Natural killer cell treated with Interleukin-12 subunit alpha and Interleukin-12 subunit beta and Interleukin-15 and Interleukin-18, amount 100 ng/mL, for 72 hours (primary cell): Measurements from ENCODE around the gene ALMS1. TPM values are rescaled to one million over a fixed set of nuclear protein-coding genes. Genes with fewer than 3 reads are reported as not detected.
"Not testable (repeated sequence)": the region's sequence is repeated elsewhere in the genome, so short reads cannot be mapped to it uniquely, and the experiment has no call there.

Experiments
- ATAC-seq, 2 donors: fragments of 150-1000 bp; cut with Tn5 transposase in 1 of 2; sonication (Bioruptor Pico), chemical (Tn5 transposase) in 1 of 2; 2 replicates each; pipeline ENCODE4 v1.10.0; 2021
- DNase-seq: peaks from one replicate; pipeline ENCODE4 v3.0.0; 2022; ENCODE audit warnings: low spot score
- H3K27ac Mint-ChIP-seq, 2 donors: 1 replicate in 1 of 2; 2 replicates in 1 of 2; pipeline ENCODE4 v1.8.0; 2022; ENCODE audit warnings: mixed read lengths in 2 of 2, mild to moderate bottlenecking in 1 of 2, moderate library complexity in 1 of 2
- H3K27me3 Mint-ChIP-seq, 2 donors: 1 replicate in 1 of 2; 2 replicates in 1 of 2; pipeline ENCODE4 v1.8.0; 2022; ENCODE audit warnings: mixed read lengths in 2 of 2
- H3K36me3 Mint-ChIP-seq: one replicate; pipeline ENCODE4 v1.8.0; 2022; ENCODE audit warnings: mixed read lengths
- H3K4me1 Mint-ChIP-seq, 2 donors: 1 replicate in 1 of 2; 2 replicates in 1 of 2; pipeline ENCODE4 v1.8.0; 2022; ENCODE audit warnings: low read depth in 2 of 2, mixed read lengths in 2 of 2, mild to moderate bottlenecking in 1 of 2
- H3K4me3 Mint-ChIP-seq: one replicate; pipeline ENCODE4 v1.8.0; 2022; ENCODE audit warnings: mixed read lengths
- H3K9me3 Mint-ChIP-seq: 2 replicates; pipeline ENCODE4 v1.8.0; 2022; ENCODE audit warnings: mixed read lengths
- total RNA-seq, 2 donors: library from RNA; stranded (reverse); gene quantifications; one replicate each; pipeline ENCODE4 v1.2.3, GENCODE V29; 2022

The ALMS1 gene
- total RNA-seq, 2 donors from 2014 or later: 20.4 to 29.0 TPM

DNA sequence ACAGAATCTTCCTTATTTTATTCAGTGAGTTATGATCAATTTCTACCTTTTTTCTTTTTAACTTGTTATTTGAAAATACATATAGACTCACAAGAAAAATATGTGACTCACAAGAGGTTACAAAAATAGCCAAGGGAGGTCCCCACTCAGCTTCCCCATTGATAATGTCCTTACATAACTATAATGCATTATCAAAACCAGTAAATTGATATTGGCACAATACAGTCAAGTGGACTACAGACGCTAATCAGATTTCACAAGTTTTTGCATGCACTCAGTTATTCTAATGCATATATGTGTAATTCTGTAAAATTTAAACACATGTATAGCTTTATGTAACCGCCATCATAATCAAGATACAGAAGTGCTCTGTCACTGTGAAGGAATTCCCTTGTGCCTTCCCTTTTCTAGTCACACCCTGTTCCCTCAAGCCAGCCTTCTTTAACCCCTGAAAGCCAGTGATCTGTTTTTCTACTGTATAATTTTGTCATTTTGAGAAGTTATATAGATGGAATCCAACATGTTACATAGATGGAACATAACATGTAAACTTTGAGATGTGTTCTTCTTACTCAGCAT lies 118.4 kb downstream of the ALMS1 start:
- H3K4me1 Mint-ChIP-seq: peaks cover 0 to 5% of the 10 kb centered on the region in 2 donors
- no peak for ATAC-seq
- H3K27me3 Mint-ChIP-seq: no peaks in the 10 kb centered on the region
- H3K36me3 Mint-ChIP-seq: peaks cover 32% of the 10 kb centered on the region
- H3K9me3 Mint-ChIP-seq: peaks cover 12% of the 10 kb centered on the region
- no peak overlapping the region for H3K27ac Mint-ChIP-seq
- no peak overlapping the region for H3K4me3 Mint-ChIP-seq
- no peak for DNase-seq

DNA sequence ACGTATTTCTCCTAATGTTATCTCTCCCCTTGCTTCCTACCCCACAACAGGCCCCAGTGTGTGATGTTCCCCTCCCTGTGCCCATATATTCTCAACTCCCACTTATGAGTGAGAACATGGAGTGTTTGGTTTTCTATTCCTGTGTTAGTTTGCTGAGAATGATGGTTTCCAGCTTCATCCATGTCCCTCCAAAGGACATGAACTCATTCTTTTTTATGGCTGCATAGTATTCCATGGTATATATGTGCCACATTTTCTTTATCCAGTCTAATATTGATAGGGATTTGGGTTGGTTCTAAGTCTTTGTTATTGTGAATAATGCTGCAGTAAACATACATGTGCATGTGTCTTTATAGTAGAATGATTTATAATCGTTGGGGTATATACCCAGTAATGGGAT lies 119.2 kb downstream of the ALMS1 start:
- H3K4me1 Mint-ChIP-seq, DNase-seq, ATAC-seq, H3K4me3 Mint-ChIP-seq, H3K27me3 Mint-ChIP-seq, H3K27ac Mint-ChIP-seq: not testable (repeated sequence)
- peaks cover 37% of the 10 kb centered on the region for H3K36me3 Mint-ChIP-seq
- peaks cover 15% of the 10 kb centered on the region for H3K9me3 Mint-ChIP-seq

DNA sequence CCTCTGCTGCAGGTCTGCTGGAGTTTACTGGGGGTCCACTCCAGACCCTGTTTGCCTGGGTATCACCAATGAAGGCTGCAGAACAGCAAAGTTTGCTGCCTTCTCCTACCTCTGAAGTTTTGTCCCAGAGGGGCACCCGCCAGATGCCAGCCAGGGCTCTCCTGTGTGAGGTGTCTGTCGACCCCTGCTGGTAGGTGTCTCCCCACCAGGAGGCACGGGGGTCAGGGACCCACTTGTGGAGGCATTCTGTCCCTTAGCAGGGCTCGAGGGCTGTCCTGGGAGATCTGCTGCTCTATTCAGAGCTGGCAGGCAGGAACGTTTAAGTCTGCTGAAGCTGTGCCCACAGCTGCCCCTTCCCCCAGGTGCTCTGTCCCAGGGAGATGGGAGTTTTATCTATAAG lies 124.8 kb downstream of the ALMS1 start:
- not testable (repeated sequence) for ATAC-seq, H3K4me3 Mint-ChIP-seq, H3K27ac Mint-ChIP-seq, H3K4me1 Mint-ChIP-seq, DNase-seq, H3K27me3 Mint-ChIP-seq
- Mint-ChIP-seq H3K9me3 (peaks cover 21% of the 10 kb centered on the region), H3K36me3 (peaks cover 51% of the 10 kb centered on the region)

DNA sequence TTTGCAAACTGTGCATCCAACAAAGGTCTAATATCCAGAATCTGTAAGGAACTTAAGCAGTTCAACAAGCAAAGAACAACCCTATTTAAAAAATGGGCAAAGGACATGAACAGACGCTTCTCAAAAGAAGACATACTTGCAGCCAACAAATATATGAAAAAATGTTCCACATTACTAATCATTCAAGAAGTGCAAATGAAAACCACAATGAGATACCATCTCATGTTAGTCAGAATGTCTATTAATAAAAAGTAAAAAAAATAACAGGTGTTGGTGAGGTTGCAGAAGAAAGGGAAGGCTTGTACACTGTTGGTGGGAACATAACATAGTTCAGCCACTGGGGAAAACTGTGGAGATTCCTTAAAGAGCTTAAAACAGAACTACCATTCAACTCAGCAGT lies 130.4 kb downstream of the ALMS1 start:
- Mint-ChIP-seq H3K9me3 (peaks cover 11% of the 10 kb centered on the region), H3K27me3 (no peaks in the 10 kb centered on the region), H3K36me3 (peaks cover 28% of the 10 kb centered on the region), H3K4me1 (peaks cover 0 to 4% of the 10 kb centered on the region in 2 donors), H3K4me3 (no peak overlapping the region), H3K27ac (no peak overlapping the region)
- ATAC-seq: no peak
- DNase-seq: no peak

DNA sequence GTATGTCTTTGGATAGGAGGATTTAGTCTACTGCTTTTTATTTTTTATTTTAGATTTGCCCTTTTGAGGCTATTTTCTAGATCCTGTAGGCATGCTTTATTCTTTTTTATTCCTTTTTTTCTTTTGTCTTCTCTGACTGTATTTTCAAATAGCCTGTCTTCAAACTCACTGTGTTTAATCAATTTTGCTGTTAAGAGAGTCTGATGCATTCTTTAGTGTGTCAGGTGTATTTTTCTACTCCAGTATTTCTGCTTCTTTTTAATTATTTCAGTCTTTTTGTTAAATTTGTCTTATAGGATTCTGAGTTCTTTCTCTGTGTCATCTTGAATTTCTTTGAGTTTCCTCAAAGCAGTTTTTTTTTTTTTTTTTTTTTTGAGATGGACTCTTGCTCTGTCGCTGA lies 143.1 kb downstream of the ALMS1 start:
- Mint-ChIP-seq H3K36me3 (peaks cover 63% of the 10 kb centered on the region), H3K9me3 (peaks cover 12% of the 10 kb centered on the region), H3K4me1 (no peaks in the 10 kb centered on the region), H3K4me3 (no peak overlapping the region), H3K27me3 (no peaks in the 10 kb centered on the region), H3K27ac (no peak overlapping the region)
- DNase-seq: no peak
- ATAC-seq: no peak

DNA sequence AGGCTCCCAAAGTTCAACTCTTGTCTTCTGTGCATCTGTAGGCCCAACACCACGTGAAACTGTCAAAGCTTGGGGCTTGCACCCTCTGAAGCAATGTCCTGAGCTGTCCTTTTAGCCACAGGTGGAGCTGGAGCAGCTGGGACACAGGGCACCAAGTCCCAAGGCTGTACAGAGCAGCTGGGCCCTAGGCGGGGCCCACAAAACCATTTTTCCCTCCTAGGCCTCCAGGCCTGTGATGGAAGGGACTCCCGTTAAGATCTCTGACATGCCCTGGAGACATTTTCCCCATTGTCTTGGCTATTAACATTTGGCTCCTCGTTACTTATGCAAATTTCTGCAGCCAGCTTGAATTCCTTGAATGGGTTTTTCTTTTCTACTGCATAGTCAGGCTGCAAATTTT lies 145.1 kb downstream of the ALMS1 start:
- not testable (repeated sequence) for DNase-seq, H3K4me3 Mint-ChIP-seq, H3K27ac Mint-ChIP-seq, H3K4me1 Mint-ChIP-seq, ATAC-seq, H3K27me3 Mint-ChIP-seq
- H3K9me3 Mint-ChIP-seq: peaks cover 12% of the 10 kb centered on the region
- peaks cover 63% of the 10 kb centered on the region for H3K36me3 Mint-ChIP-seq

DNA sequence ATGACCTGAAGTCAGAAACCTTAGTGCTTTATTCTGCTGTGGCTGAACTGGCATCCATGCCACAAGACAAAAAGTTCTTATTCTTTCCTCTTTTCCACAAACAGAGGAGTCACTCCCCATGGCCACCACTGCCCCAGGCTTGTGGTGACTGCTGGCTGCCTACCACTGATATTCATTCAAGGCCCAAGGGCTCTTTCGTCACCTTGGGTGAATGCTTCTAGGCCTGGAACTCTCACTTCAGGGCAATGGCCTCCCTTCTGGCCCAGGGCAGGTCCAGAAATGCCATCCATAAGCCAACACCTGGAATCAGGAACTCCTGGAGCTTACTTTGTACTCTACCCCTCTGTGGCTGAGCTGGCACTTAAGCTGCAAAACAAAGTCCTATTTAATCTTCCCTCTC lies 146.7 kb downstream of the ALMS1 start:
- no peak overlapping the region for H3K27ac Mint-ChIP-seq
- no peak for ATAC-seq
- H3K4me3 Mint-ChIP-seq: no peak overlapping the region
- no peaks in the 10 kb centered on the region for H3K27me3 Mint-ChIP-seq
- H3K4me1 Mint-ChIP-seq: no peaks in the 10 kb centered on the region
- peaks cover 63% of the 10 kb centered on the region for H3K36me3 Mint-ChIP-seq
- peaks cover 8% of the 10 kb centered on the region for H3K9me3 Mint-ChIP-seq
- no peak for DNase-seq

DNA sequence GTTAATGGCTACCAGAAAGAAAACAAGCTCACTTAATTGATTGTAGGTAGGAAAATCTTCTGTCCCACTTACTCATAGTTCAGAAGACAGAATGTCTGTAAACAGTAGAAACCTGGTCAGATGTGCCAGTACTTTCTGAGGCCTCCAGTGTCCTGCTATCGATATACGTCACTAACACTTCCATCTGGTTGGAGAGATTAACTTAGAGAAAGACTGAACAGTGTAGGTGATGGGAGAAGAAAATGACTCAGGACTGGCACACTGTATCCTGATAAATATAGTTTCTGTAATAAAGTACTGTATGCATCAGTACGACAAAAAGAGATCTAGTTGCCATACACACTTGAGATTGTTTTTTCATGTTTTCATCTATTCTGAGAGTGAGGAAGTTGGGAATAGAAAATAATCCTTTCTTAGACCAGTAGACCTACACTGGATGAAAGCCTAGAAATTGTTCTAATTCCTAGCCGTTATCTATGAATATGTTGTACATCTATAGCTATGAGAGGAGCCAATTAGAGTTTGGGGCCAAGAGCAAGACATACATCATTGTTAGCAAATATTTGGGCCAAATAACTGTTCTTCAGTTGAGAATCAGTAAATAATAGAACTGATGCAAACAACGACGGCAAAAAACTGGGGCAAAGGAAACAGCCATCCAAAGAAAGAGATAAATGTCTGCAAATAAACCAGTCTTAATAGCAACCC lies 150.7 kb downstream of the ALMS1 start:
- H3K36me3 Mint-ChIP-seq: peaks cover 63% of the 10 kb centered on the region
- ATAC-seq: no peak
- peaks cover 16% of the 10 kb centered on the region for H3K9me3 Mint-ChIP-seq
- no peaks in the 10 kb centered on the region for H3K4me1 Mint-ChIP-seq
- H3K27me3 Mint-ChIP-seq: no peaks in the 10 kb centered on the region
- H3K4me3 Mint-ChIP-seq: no peak overlapping the region
- DNase-seq: no peak
- no peak overlapping the region for H3K27ac Mint-ChIP-seq

DNA sequence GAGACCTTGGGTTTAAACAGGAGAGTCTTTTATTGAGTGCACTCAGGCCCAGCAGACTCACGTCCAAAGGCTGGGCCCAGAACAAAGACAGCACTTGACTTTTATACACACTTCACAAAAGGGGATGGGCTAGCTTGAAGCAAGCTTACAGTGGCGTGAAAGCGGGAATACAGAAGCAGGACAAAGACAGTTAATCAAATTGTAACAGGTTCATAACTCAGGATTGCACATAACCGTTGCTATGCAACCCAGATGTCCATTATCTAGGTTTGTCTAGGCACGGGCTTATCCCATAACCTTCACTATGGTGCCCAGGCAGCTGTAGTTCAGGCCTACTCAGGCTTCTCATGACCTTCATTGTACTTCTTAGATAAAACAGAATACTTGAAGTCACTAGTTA lies 175.2 kb downstream of the ALMS1 start:
- not testable (repeated sequence) for DNase-seq, H3K36me3 Mint-ChIP-seq, H3K27ac Mint-ChIP-seq, H3K4me3 Mint-ChIP-seq, ATAC-seq, H3K27me3 Mint-ChIP-seq, H3K4me1 Mint-ChIP-seq, H3K9me3 Mint-ChIP-seq

DNA sequence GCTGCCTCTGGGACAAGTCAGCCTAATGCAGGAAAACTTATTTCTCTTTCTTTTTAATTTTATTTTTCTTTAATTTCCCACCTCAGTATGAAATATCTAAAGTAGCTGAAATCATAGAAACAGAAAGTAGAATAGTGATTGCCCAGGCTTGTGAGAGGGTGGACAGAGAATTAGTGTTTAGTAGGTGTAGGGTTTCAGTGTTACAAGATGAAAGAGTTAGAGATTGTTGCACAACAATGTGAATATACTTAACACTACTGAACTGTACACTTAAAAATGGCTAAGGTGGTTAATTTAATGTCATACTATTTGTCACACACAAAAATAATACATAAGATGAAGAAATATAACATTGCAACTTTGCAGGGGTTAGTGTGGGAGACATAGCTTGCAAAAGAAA lies 175.8 kb downstream of the ALMS1 start:
- H3K27me3 Mint-ChIP-seq: no peaks in the 10 kb centered on the region
- peaks cover 4% of the 10 kb centered on the region for H3K36me3 Mint-ChIP-seq
- H3K9me3 Mint-ChIP-seq: no peaks in the 10 kb centered on the region
- no peaks in the 10 kb centered on the region for H3K4me1 Mint-ChIP-seq
- no peak overlapping the region for H3K27ac Mint-ChIP-seq
- ATAC-seq: no peak
- no peak overlapping the region for H3K4me3 Mint-ChIP-seq
- no peak for DNase-seq

DNA sequence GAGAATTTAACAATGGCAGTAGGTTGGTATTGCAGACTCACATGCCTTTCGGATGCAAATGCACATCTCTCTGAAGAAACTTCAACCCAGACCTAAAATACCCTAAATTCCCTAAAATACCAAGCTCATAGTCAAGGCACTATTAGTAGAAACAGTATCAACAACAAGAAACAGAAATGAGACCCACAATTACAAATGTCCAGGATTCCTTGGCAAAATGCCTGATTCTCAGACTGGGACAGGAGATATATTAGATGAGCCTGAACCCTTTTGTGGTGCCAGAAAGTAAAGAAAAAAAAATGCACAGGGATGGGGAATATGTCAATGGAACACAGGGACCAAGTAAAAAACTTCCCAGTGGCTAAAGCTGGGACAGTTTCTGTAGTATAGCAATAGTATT lies 179.3 kb downstream of the ALMS1 start:
- Mint-ChIP-seq H3K4me3 (no peak overlapping the region), H3K27ac (no peak overlapping the region), H3K9me3 (no peaks in the 10 kb centered on the region), H3K36me3 (peaks cover 4% of the 10 kb centered on the region), H3K4me1 (peaks cover 0 to 4% of the 10 kb centered on the region in 2 donors), H3K27me3 (no peaks in the 10 kb centered on the region)
- no peak for DNase-seq
- no peak for ATAC-seq

DNA sequence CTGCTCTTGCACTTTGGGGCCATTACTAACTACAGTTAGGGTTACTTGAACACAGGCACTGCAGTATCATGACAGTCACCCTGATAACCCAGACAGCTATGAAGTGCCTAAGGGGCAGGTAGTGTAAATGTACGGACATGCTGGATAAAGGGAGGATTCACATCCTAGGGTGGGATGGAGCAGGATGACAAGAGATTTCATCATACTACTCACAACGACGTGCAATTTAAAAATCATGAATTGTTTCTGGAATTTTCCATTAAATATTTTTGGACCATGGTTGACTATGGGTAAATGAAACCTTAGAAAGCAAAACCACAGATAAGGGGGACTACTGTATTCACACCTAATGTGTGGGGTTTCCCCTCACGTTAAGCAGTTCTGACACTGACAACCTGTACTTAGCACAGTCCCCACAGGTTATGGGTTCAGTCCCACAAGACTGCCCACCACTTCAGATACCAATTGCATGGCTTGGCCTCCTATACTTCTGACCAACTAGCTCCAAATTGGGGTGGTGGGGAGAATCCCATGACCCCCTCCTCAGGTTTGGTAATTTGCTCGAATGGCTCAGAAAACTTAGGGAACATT lies 180.7 kb downstream of the ALMS1 start:
- Mint-ChIP-seq H3K36me3 (no peaks in the 10 kb centered on the region), H3K4me1 (peaks cover 0 to 6% of the 10 kb centered on the region in 2 donors), H3K27me3 (no peaks in the 10 kb centered on the region), H3K9me3 (no peaks in the 10 kb centered on the region), H3K27ac (no peak overlapping the region), H3K4me3 (no peak overlapping the region)
- no peak for ATAC-seq
- DNase-seq: no peak

DNA sequence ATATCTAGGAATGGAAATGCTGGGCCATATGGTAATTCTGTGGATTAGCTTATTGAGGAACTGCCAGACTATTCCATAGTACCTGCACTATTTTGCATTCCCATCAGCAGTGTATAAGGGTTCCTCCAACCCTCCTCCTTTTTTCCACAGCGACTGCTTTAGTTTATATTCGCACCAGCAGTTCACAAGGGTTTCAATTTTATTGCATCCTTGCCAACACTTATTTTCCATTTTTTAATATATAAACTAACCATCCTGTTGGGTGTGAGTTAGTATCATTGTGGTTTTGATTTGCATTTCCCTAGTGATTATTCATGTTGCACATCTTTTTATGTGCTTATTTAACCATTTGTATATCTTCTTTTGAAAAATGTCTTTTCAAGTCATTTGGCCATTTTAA lies 189.6 kb downstream of the ALMS1 start:
- Mint-ChIP-seq H3K4me3 (no peak overlapping the region), H3K9me3 (peaks cover 4% of the 10 kb centered on the region), H3K4me1 (no peaks in the 10 kb centered on the region), H3K36me3 (peaks cover 17% of the 10 kb centered on the region), H3K27ac (no peak overlapping the region), H3K27me3 (no peaks in the 10 kb centered on the region)
- DNase-seq (no peak), ATAC-seq (no peak)

DNA sequence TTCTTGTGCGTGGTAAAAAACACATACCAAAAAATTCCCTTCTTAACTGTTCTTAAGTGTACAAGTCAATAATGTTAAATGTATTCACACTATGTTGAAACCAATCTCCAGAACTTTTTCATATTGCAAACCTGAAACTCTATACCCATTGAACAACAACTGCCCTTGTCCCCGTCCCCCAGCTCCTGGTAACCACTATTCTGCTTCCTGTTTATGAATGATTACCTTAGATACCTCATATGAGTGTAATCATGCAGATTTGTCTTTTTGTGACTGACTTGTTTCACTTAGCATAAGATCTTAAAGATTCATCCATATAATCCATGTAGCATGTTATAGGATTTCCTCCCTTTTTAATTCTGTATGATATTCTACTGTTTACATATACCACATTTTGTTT lies 196.7 kb downstream of the ALMS1 start:
- peaks cover 37% of the 10 kb centered on the region for H3K36me3 Mint-ChIP-seq
- H3K27me3 Mint-ChIP-seq: no peaks in the 10 kb centered on the region
- no peak for DNase-seq
- no peak overlapping the region for H3K4me3 Mint-ChIP-seq
- H3K9me3 Mint-ChIP-seq: peaks cover 10% of the 10 kb centered on the region
- ATAC-seq: no peak
- no peak overlapping the region for H3K27ac Mint-ChIP-seq
- H3K4me1 Mint-ChIP-seq: peaks cover 3 to 6% of the 10 kb centered on the region in 2 donors
